Measurements from ENCODE around the gene VPS13A. TPM values are rescaled to one million over a fixed set of nuclear protein-coding genes. Genes with fewer than 3 reads are reported as not detected.

Gene VPS13A
- total and polyA plus RNA-seq, 8 donors: 3.1 to 87.6 (median 29.2) TPM

DNA sequence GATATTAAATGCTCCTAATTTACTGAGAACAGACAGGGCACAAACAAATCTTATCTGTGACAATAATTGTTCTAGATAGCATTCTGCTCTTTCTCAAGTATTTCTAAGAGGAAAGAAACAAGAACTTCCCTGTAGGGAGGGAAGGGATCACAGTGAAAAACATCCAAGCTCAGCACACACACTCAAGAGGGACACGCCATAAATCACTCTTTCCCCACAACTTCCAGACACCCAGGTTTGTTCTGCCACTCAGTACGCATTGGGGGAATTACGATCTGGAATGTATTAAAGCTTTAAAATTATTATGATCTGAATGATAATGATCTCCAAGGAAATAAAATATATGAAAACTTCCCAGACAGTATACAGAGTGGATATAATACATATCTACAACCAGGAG, 249.4 kb downstream of the VPS13A start:
- TF ChIP-seq EP300 (IDR thresholded peaks at IDR 0.05) (no peak), POLR2A (IDR thresholded peaks at IDR 0.05) (no peak), POLR2AphosphoS5 (IDR thresholded peaks at IDR 0.05) (no peak), CTCF (IDR thresholded peaks at IDR 0.05) (no peak)
- no peaks in the 10 kb centered on the region for H3K4me1 ChIP-seq
- H3K27me3 ChIP-seq: no peaks in the 10 kb centered on the region
- no peak overlapping the region for H3K27ac ChIP-seq
- H3K36me3 ChIP-seq: peaks cover 0 to 11% (median 4%) of the 10 kb centered on the region in 4 donors
- WGBS, 5 donors: 29 to 77% (median 40%) methylated on average over 3 of the region's 3 CpGs
- H3K4me3 ChIP-seq: no peak overlapping the region
- no peak for DNase-seq
- H3K9me3 ChIP-seq: no peaks in the 10 kb centered on the region
- intact Hi-C loops (cut with DNase I; ENCODE audit: low total_unique reads): no loop called here

GRCh38 chr9:77427256-77427927, 250.1 kb downstream of the VPS13A start:
- no peak for DNase-seq
- H3K36me3 ChIP-seq: peaks cover 0 to 11% (median 4%) of the 10 kb centered on the region in 4 donors
- intact Hi-C loops (cut with DNase I; ENCODE audit: low total_unique reads): no loop called here
- WGBS, 5 donors: 50 to 68% (median 62%) methylated on average over 6 to 7 of the region's 7 CpGs
- TF ChIP-seq POLR2A (IDR thresholded peaks at IDR 0.05) (no peak), CTCF (IDR thresholded peaks at IDR 0.05) (no peak), POLR2AphosphoS5 (IDR thresholded peaks at IDR 0.05) (no peak), EP300 (IDR thresholded peaks at IDR 0.05) (no peak)
- H3K27ac ChIP-seq: no peak overlapping the region
- H3K27me3 ChIP-seq: no peaks in the 10 kb centered on the region
- H3K4me1 ChIP-seq: no peaks in the 10 kb centered on the region
- H3K4me3 ChIP-seq: no peak overlapping the region
- H3K9me3 ChIP-seq: no peaks in the 10 kb centered on the region

- peaks cover 0 to 5% (median 1%) of the 10 kb centered on the region in 4 donors for H3K36me3 ChIP-seq
- intact Hi-C loops (cut with DNase I; ENCODE audit: low total_unique reads): loop anchor here (10.0 kb wide), 1 partner anchor 325 kb away; no protein-coding TSS in a partner anchor
- no peaks in the 10 kb centered on the region for H3K9me3 ChIP-seq
- no peaks in the 10 kb centered on the region for H3K27me3 ChIP-seq
- H3K4me1 ChIP-seq: peaks cover 0 to 6% (median 0%) of the 10 kb centered on the region in 4 donors
- WGBS, 5 donors: 63 to 76% (median 71%) methylated on average over 2 of the region's 2 CpGs
- no peak overlapping the region for H3K27ac ChIP-seq
- no peak for TF ChIP-seq POLR2AphosphoS5 (IDR thresholded peaks at IDR 0.05)
- no peak overlapping the region for H3K4me3 ChIP-seq
- no peak for DNase-seq
Observed at GRCh38 chr9:77429928-77430327, 252.6 kb downstream of the VPS13A start.

GRCh38 chr9:77432053-77432452, 254.7 kb downstream of the VPS13A start:
- no peaks in the 10 kb centered on the region for H3K27me3 ChIP-seq
- no peaks in the 10 kb centered on the region for H3K9me3 ChIP-seq
- no peaks in the 10 kb centered on the region for H3K36me3 ChIP-seq
- DNase-seq: no peak
- intact Hi-C loops (cut with DNase I; ENCODE audit: low total_unique reads): loop anchor here (10.0 kb wide), 1 partner anchor 323 kb away; no protein-coding TSS in a partner anchor
- H3K4me3 ChIP-seq: no peak overlapping the region
- TF ChIP-seq POLR2AphosphoS5 (IDR thresholded peaks at IDR 0.05) (no peak), POLR2A (IDR thresholded peaks at IDR 0.05) (no peak), CTCF (IDR thresholded peaks at IDR 0.05) (no peak), EP300 (IDR thresholded peaks at IDR 0.05) (no peak)
- peaks cover 0 to 14% (median 0%) of the 10 kb centered on the region in 4 donors for H3K4me1 ChIP-seq
- no peak overlapping the region for H3K27ac ChIP-seq
- WGBS, 5 donors: 66 to 79% (median 72%) methylated on average over 6 of the region's 6 CpGs
